Common myeloid progenitor, CD34-positive (primary cell): ENCODE measurements around the gene UROS.

Experiments used
- CTCF ChIA-PET: fragments of 350-600 bp; sonication (Branson Sonifier 250); formaldehyde crosslinking; loops from one replicate; lab custom pipeline; 2021; ENCODE audit warnings: antibody characterized with exemption; lab: Charles Lee
- POLR2A ChIA-PET: fragments of 350-600 bp; sonication (Branson Sonifier 250); formaldehyde crosslinking; loops from one replicate; lab custom pipeline; 2021; ENCODE audit warnings: antibody characterized with exemption; lab: Charles Lee
- DNase-seq, 3 donors: peaks; one replicate each; pipeline versions ENCODE4 v3.0.0 to v3.0.0-alpha.2; 2013
- H3K27ac ChIP-seq, 2 experiments: 1 replicate in 1 of 2; 2 replicates in 1 of 2; pipeline ENCODE4 v1.7.0; 2013; ENCODE audit warnings: inconsistent platforms in 2 of 2, low read length in 2 of 2, mild to moderate bottlenecking in 2 of 2, low read depth in 1 of 2, moderate library complexity in 1 of 2; ENCODE audit not compliant: severe bottlenecking in 2 of 2, insufficient read depth in 1 of 2, poor library complexity in 1 of 2
- H3K27me3 ChIP-seq, 5 experiments: replicated peaks in 2 of 5; 1 replicate in 3 of 5; 2 replicates in 2 of 5; pipeline versions ENCODE4 v1.6.1 to v1.7.0; 2013; ENCODE audit warnings: low read length in 4 of 5, mild to moderate bottlenecking in 2 of 5, moderate library complexity in 2 of 5, inconsistent platforms in 1 of 5; ENCODE audit not compliant: insufficient read depth in 5 of 5, control insufficient read depth in 4 of 5
- H3K36me3 ChIP-seq, 4 experiments: 1 replicate in 2 of 4; 2 replicates in 2 of 4; pipeline versions ENCODE4 v1.6.1 to v1.7.0; 2013; ENCODE audit warnings: low read length in 3 of 4, control low read depth in 1 of 4, mild to moderate bottlenecking in 1 of 4; ENCODE audit not compliant: control insufficient read depth in 4 of 4, insufficient read depth in 4 of 4
- H3K4me1 ChIP-seq, 4 experiments: 1 replicate in 3 of 4; 2 replicates in 1 of 4; pipeline versions ENCODE4 v1.6.1 to v1.7.1; 2013; ENCODE audit warnings: low read length in 3 of 4, mild to moderate bottlenecking in 3 of 4, control low read depth in 1 of 4, inconsistent platforms in 1 of 4, moderate library complexity in 1 of 4; ENCODE audit not compliant: control insufficient read depth in 4 of 4, insufficient read depth in 4 of 4; ENCODE audit errors: control extremely low read depth in 1 of 4
- H3K4me3 ChIP-seq, 7 experiments: 1 replicate in 4 of 7; 2 replicates in 3 of 7; pipeline versions ENCODE4 v1.5.1 to v1.7.0; 2013; ENCODE audit warnings: mild to moderate bottlenecking in 7 of 7, low read length in 6 of 7, moderate library complexity in 6 of 7, inconsistent platforms in 2 of 7, low read depth in 2 of 7, control low read depth in 1 of 7; ENCODE audit not compliant: insufficient read depth in 4 of 7, control insufficient read depth in 1 of 7; ENCODE audit errors: extremely low read depth in 1 of 7
- H3K9me3 ChIP-seq, 5 experiments: 1 replicate in 4 of 5; 2 replicates in 1 of 5; pipeline versions ENCODE4 v1.6.1 to v1.7.1; 2013; ENCODE audit warnings: low read length in 4 of 5, mild to moderate bottlenecking in 2 of 5, inconsistent platforms in 1 of 5, low read depth in 1 of 5, moderate library complexity in 1 of 5; ENCODE audit not compliant: control insufficient read depth in 4 of 5, insufficient read depth in 2 of 5; ENCODE audit errors: control extremely low read depth in 1 of 5
- WGBS: methylation state at CpG from one replicate; pipeline ENCODE4 v1.1.5; 2013; ENCODE audit not compliant: insufficient coverage; 5-methylcytosine and 5-hydroxymethylcytosine counted together

Gene UROS

GRCh38 chr10:125756853-125757487 is 66.1 kb downstream of the UROS start:
- POLR2A ChIA-PET, result no interaction called here
- Histone ChIP-seq H3K4me1 (no peaks in the 10 kb centered on the region), H3K27me3 (no peaks in the 10 kb centered on the region), H3K36me3 (peaks cover 27 to 84% (median 45%) of the 10 kb centered on the region in 4 experiments), H3K9me3 (no peaks in the 10 kb centered on the region), H3K4me3 (no peak overlapping the region), H3K27ac (no peak overlapping the region)
- DNase-seq, result no peak
- no CpG with 5 or more reads among the region's 5 CpGs for WGBS
- CTCF ChIA-PET, result no interaction called here

GRCh38 chr10:125756196-125756595 is 66.9 kb downstream of the UROS start:
- Histone ChIP-seq H3K27ac (no peak overlapping the region), H3K36me3 (peaks cover 33 to 84% (median 48%) of the 10 kb centered on the region in 4 experiments), H3K27me3 (no peaks in the 10 kb centered on the region), H3K4me3 (no peak overlapping the region), H3K9me3 (no peaks in the 10 kb centered on the region), H3K4me1 (no peaks in the 10 kb centered on the region)
- ChIA-PET POLR2A (no interaction called here), CTCF (no interaction called here)
- WGBS, result 93% methylated on average over 2 of the region's 5 CpGs
- DNase-seq, result no peak

DNA sequence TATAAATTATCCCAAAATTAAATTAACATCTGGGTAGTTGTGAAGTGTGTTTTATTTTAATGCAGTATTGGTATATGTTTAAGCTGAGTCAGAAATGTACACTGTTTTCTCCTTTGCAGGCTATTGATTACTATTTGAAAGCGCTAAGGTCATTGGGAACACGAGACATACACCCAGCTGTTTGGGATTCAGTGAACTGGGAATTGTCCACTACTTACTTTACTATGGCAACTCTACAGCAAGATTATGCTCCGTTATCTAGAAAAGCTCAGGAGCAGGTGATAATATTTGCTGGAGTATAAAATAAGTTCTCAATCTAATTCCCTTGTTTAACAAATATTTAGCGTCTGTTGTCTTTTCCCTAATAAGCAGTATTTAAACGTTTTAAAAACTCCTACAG is 75.6 kb downstream of the UROS start:
- DNase-seq, result no peak
- no peak overlapping the region for H3K27ac ChIP-seq
- peaks cover 43 to 89% (median 68%) of the 10 kb centered on the region in 4 experiments for H3K36me3 ChIP-seq
- no peak overlapping the region for H3K4me3 ChIP-seq
- ChIA-PET CTCF (no interaction called here), POLR2A (no interaction called here)
- no peaks in the 10 kb centered on the region for H3K27me3 ChIP-seq
- peaks cover 0 to 8% (median 0%) of the 10 kb centered on the region in 5 experiments for H3K9me3 ChIP-seq
- 89% methylated on average over 3 of the region's 5 CpGs for WGBS
- no peaks in the 10 kb centered on the region for H3K4me1 ChIP-seq

- Histone ChIP-seq H3K4me1 (no peaks in the 10 kb centered on the region), H3K36me3 (peaks cover 45 to 87% (median 66%) of the 10 kb centered on the region in 4 experiments), H3K27ac (no peak overlapping the region), H3K9me3 (peaks cover 0 to 8% (median 0%) of the 10 kb centered on the region in 5 experiments), H3K4me3 (no peak overlapping the region), H3K27me3 (no peaks in the 10 kb centered on the region)
- WGBS, result 86% methylated on average over 1 of the region's 2 CpGs
- POLR2A ChIA-PET, result no interaction called here
- no peak for DNase-seq
- CTCF ChIA-PET, result interaction anchor here (0.6 to 1.6 kb wide), 2 partner anchors 14 to 22 kb away, joined by 3 read pairs; no protein-coding TSS in a partner anchor
These were observed 78.1 kb downstream of the UROS start for GRCh38 chr10:125744909-125745308.

- POLR2A ChIA-PET, result no interaction called here
- WGBS, result no CpG with 5 or more reads among the region's 2 CpGs
- CTCF ChIA-PET, result no interaction called here
- no peaks in the 10 kb centered on the region for H3K27me3 ChIP-seq
- DNase-seq, result peak; percentile 1 to 11 (median 10)
- H3K9me3 ChIP-seq, result peaks cover 0 to 8% (median 0%) of the 10 kb centered on the region in 5 experiments
- H3K36me3 ChIP-seq, result peaks cover 44 to 89% (median 67%) of the 10 kb centered on the region in 4 experiments
- H3K4me3 ChIP-seq, result no peak overlapping the region
- H3K27ac ChIP-seq, result no peak overlapping the region
- no peaks in the 10 kb centered on the region for H3K4me1 ChIP-seq
These were observed 80.6 kb downstream of the UROS start for GRCh38 chr10:125742465-125742864.

GRCh38 chr10:125739994-125740679 is 82.9 kb downstream of the UROS start:
- ChIA-PET CTCF (interaction anchor here (1.2 kb wide), 1 partner anchor 9 kb away, joined by 3 read pairs; no protein-coding TSS in a partner anchor), POLR2A (no interaction called here)
- H3K27me3 ChIP-seq, result no peaks in the 10 kb centered on the region
- no peak overlapping the region for H3K4me3 ChIP-seq
- DNase-seq, result no peak
- H3K36me3 ChIP-seq, result peaks cover 42 to 94% (median 69%) of the 10 kb centered on the region in 4 experiments
- H3K4me1 ChIP-seq, result no peaks in the 10 kb centered on the region
- peaks cover 0 to 2% (median 0%) of the 10 kb centered on the region in 5 experiments for H3K9me3 ChIP-seq
- no peak overlapping the region for H3K27ac ChIP-seq
- WGBS, result 96% methylated on average over 4 of the region's 7 CpGs
